ENCODE results near the gene TOP3B.

The TOP3B gene

GRCh38 chr22:21909871-21910270 is 72.7 kb downstream of the TOP3B start:
- TF ChIP-seq REST (IDR thresholded peaks at IDR 0.05; ENCODE audit: insufficient read depth in 1 of 2, low read depth in 2 of 2, low read length in 2 of 2) (no peak), SIN3A (IDR thresholded peaks at IDR 0.05; ENCODE audit: borderline replicate concordance, insufficient read depth, low read length) (no peak), FOXP2 (optimal IDR thresholded peaks at IDR 0.05; ENCODE audit: borderline replicate concordance, extremely low read depth, extremely low read length, insufficient read depth) (no peak), TAF1 (IDR thresholded peaks at IDR 0.05; ENCODE audit: borderline replicate concordance, insufficient read depth, low read length) (no peak), POLR2AphosphoS5 (IDR thresholded peaks at IDR 0.05; ENCODE audit: low read depth, low read length) (no peak)

GRCh38 chr22:21907638-21908522 is 74.7 kb downstream of the TOP3B start:
- TF ChIP-seq REST (IDR thresholded peaks at IDR 0.05; ENCODE audit: insufficient read depth in 1 of 2, low read depth in 2 of 2, low read length in 2 of 2), result no peak
- TF ChIP-seq FOXP2 (optimal IDR thresholded peaks at IDR 0.05; ENCODE audit: borderline replicate concordance, extremely low read depth, extremely low read length, insufficient read depth), result no peak
- TF ChIP-seq POLR2AphosphoS5 (IDR thresholded peaks at IDR 0.05; ENCODE audit: low read depth, low read length), result no peak
- no peak for TF ChIP-seq SIN3A (IDR thresholded peaks at IDR 0.05; ENCODE audit: borderline replicate concordance, insufficient read depth, low read length)
- no peak for TF ChIP-seq TAF1 (IDR thresholded peaks at IDR 0.05; ENCODE audit: borderline replicate concordance, insufficient read depth, low read length)
